K562 (cell line): ENCODE results near the gene GPR32. TPM values are rescaled to one million over a fixed set of nuclear protein-coding genes. Genes with fewer than 3 reads are reported as not detected.

Experiments used
- CCNT2 ChIP-seq: IDR thresholded peaks from 2 replicates; pipeline ENCODE4 v1.6.1; 2011; ENCODE audit warnings: borderline replicate concordance, low read depth, mild to moderate bottlenecking, moderate library complexity, mixed read lengths, low read length; ENCODE audit not compliant: insufficient read length; ENCODE audit errors: extremely low read depth
- CEBPB ChIP-seq: fragments of 450-650 bp; IDR thresholded peaks from 2 replicates; pipeline ENCODE4 v1.6.1; 2016; ENCODE audit warnings: missing genetic modification characterization, missing compliant biosample characterization
- FOXA1 ChIP-seq: fragments of 450-650 bp; IDR thresholded peaks from 2 replicates; pipeline ENCODE4 v1.6.1; 2016; ENCODE audit warnings: mild to moderate bottlenecking, borderline replicate concordance
- HDAC6 ChIP-seq: IDR thresholded peaks from 2 replicates; pipeline ENCODE4 v1.6.1; 2012; ENCODE audit warnings: low read depth, mild to moderate bottlenecking, control low read depth, inconsistent platforms, low read length, moderate library complexity
- HES1 ChIP-seq: fragments of 450-650 bp; IDR thresholded peaks from 2 replicates; pipeline ENCODE4 v1.6.1; 2016; ENCODE audit warnings: low read depth, mild to moderate bottlenecking, moderate library complexity
- MLLT1 ChIP-seq, 2 experiments: fragments of 450-650 bp; IDR thresholded peaks; 2 replicates each; pipeline ENCODE4 v1.6.1; 2016
- STAG1 ChIP-seq: sonication (generic); formaldehyde crosslinking; IDR thresholded peaks from 2 replicates; pipeline ENCODE4 v1.5.0; 2020; ENCODE audit warnings: missing genetic modification reagents, borderline replicate concordance
- TCF7L2 ChIP-seq: fragments of 150-350 bp; IDR thresholded peaks from 2 replicates; pipeline ENCODE4 v1.6.1; 2016; ENCODE audit warnings: low read depth, mild to moderate bottlenecking, low read length, moderate library complexity
- ZNF174 ChIP-seq: fragments of 250-450 bp; sonication (Bioruptor Pico); IDR thresholded peaks from 2 replicates; pipeline ENCODE4 v1.4.0; 2020; ENCODE audit warnings: mild to moderate bottlenecking
- polyA plus RNA-seq, 8 experiments: library from polyadenylated mRNA; depleted of rRNA in 4 of 8; stranded (reverse) in 5 of 8; unstranded in 3 of 8; fragments of >200 nt; fragmentation: Nextera tagmentation in 2 of 8; fragmentation: Illumina TruSeq in 1 of 8; extraction: Ambion mirVana in 2 of 8; extraction: Trizol in 1 of 8; gene quantifications; 2 replicates each; pipeline versions ENCODE4 v1.2.1 to v1.2.3, GENCODE V29; 2011 to 2014; ENCODE audit warnings: inconsistent platforms in 1 of 8, missing spikeins in 1 of 8
- total RNA-seq, 7 experiments: library from RNA; depleted of rRNA in 6 of 7; stranded (reverse); fragments of >200 nt in 6 of 7; fragmentation: Illumina TruSeq in 2 of 7; extraction: Trizol in 2 of 7; gene quantifications; 2 replicates each; pipeline versions ENCODE4 v1.2.1 to v1.2.3, GENCODE V29; 2011 to 2021; ENCODE audit warnings: low replicate concordance in 1 of 7
- TF ChIP-seq, protein P1 (sequence below): fragments of 450-650 bp; IDR thresholded peaks from 2 replicates; pipeline ENCODE4 v1.6.1; 2016; ENCODE audit warnings: mild to moderate bottlenecking, moderate library complexity
- TF ChIP-seq, protein P2 (sequence below): fragments of 450-650 bp; IDR thresholded peaks from 2 replicates; pipeline ENCODE4 v1.6.1; 2016; ENCODE audit warnings: missing biosample characterization, missing genetic modification characterization
- TF ChIP-seq, protein P3 (sequence below): fragments of 450-650 bp; IDR thresholded peaks from 2 replicates; pipeline ENCODE4 v1.6.1; 2016; ENCODE audit warnings: antibody characterized with exemption

Gene GPR32
- total and polyA plus RNA-seq, 9 of the 15 experiments (the other 6 are each of a cell fraction or from before 2014, with no cell fraction given) = not detected

GRCh38 chr19:50736338-50736737, 33.9 kb upstream of the GPR32 start (continued):
- TF ChIP-seq, protein P1, sequence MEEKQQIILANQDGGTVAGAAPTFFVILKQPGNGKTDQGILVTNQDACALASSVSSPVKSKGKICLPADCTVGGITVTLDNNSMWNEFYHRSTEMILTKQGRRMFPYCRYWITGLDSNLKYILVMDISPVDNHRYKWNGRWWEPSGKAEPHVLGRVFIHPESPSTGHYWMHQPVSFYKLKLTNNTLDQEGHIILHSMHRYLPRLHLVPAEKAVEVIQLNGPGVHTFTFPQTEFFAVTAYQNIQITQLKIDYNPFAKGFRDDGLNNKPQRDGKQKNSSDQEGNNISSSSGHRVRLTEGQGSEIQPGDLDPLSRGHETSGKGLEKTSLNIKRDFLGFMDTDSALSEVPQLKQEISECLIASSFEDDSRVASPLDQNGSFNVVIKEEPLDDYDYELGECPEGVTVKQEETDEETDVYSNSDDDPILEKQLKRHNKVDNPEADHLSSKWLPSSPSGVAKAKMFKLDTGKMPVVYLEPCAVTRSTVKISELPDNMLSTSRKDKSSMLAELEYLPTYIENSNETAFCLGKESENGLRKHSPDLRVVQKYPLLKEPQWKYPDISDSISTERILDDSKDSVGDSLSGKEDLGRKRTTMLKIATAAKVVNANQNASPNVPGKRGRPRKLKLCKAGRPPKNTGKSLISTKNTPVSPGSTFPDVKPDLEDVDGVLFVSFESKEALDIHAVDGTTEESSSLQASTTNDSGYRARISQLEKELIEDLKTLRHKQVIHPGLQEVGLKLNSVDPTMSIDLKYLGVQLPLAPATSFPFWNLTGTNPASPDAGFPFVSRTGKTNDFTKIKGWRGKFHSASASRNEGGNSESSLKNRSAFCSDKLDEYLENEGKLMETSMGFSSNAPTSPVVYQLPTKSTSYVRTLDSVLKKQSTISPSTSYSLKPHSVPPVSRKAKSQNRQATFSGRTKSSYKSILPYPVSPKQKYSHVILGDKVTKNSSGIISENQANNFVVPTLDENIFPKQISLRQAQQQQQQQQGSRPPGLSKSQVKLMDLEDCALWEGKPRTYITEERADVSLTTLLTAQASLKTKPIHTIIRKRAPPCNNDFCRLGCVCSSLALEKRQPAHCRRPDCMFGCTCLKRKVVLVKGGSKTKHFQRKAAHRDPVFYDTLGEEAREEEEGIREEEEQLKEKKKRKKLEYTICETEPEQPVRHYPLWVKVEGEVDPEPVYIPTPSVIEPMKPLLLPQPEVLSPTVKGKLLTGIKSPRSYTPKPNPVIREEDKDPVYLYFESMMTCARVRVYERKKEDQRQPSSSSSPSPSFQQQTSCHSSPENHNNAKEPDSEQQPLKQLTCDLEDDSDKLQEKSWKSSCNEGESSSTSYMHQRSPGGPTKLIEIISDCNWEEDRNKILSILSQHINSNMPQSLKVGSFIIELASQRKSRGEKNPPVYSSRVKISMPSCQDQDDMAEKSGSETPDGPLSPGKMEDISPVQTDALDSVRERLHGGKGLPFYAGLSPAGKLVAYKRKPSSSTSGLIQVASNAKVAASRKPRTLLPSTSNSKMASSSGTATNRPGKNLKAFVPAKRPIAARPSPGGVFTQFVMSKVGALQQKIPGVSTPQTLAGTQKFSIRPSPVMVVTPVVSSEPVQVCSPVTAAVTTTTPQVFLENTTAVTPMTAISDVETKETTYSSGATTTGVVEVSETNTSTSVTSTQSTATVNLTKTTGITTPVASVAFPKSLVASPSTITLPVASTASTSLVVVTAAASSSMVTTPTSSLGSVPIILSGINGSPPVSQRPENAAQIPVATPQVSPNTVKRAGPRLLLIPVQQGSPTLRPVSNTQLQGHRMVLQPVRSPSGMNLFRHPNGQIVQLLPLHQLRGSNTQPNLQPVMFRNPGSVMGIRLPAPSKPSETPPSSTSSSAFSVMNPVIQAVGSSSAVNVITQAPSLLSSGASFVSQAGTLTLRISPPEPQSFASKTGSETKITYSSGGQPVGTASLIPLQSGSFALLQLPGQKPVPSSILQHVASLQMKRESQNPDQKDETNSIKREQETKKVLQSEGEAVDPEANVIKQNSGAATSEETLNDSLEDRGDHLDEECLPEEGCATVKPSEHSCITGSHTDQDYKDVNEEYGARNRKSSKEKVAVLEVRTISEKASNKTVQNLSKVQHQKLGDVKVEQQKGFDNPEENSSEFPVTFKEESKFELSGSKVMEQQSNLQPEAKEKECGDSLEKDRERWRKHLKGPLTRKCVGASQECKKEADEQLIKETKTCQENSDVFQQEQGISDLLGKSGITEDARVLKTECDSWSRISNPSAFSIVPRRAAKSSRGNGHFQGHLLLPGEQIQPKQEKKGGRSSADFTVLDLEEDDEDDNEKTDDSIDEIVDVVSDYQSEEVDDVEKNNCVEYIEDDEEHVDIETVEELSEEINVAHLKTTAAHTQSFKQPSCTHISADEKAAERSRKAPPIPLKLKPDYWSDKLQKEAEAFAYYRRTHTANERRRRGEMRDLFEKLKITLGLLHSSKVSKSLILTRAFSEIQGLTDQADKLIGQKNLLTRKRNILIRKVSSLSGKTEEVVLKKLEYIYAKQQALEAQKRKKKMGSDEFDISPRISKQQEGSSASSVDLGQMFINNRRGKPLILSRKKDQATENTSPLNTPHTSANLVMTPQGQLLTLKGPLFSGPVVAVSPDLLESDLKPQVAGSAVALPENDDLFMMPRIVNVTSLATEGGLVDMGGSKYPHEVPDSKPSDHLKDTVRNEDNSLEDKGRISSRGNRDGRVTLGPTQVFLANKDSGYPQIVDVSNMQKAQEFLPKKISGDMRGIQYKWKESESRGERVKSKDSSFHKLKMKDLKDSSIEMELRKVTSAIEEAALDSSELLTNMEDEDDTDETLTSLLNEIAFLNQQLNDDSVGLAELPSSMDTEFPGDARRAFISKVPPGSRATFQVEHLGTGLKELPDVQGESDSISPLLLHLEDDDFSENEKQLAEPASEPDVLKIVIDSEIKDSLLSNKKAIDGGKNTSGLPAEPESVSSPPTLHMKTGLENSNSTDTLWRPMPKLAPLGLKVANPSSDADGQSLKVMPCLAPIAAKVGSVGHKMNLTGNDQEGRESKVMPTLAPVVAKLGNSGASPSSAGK = no peak
- TF ChIP-seq CEBPB (tag) (peak; percentile 55), FOXA1 (no peak), ZNF174 (no peak), MLLT1 (IDR thresholded peaks at IDR 0.05) (0 out of 4 replicates have a peak, but pooled peaks of 1 of the 2 experiments have one; percentile 22), CCNT2 (no peak), HES1 (no peak), HDAC6 (no peak), TCF7L2 (no peak), STAG1 (no peak)
- TF ChIP-seq, protein P2, sequence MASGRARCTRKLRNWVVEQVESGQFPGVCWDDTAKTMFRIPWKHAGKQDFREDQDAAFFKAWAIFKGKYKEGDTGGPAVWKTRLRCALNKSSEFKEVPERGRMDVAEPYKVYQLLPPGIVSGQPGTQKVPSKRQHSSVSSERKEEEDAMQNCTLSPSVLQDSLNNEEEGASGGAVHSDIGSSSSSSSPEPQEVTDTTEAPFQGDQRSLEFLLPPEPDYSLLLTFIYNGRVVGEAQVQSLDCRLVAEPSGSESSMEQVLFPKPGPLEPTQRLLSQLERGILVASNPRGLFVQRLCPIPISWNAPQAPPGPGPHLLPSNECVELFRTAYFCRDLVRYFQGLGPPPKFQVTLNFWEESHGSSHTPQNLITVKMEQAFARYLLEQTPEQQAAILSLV = no peak
- TF ChIP-seq, protein P3, sequence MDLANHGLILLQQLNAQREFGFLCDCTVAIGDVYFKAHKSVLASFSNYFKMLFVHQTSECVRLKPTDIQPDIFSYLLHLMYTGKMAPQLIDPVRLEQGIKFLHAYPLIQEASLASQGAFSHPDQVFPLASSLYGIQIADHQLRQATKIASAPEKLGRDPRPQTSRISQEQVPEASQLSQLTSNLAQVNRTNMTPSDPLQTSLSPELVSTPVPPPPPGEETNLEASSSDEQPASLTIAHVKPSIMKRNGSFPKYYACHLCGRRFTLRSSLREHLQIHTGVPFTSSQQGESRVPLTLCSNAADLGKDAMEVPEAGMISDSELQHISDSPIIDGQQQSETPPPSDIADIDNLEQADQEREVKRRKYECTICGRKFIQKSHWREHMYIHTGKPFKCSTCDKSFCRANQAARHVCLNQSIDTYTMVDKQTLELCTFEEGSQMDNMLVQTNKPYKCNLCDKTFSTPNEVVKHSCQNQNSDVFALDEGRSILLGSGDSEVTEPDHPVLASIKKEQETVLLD = no peak
